Measurements from ENCODE around the gene UFM1. TPM values are rescaled to one million over a fixed set of nuclear protein-coding genes. Genes with fewer than 3 reads are reported as not detected.
A peak's percentile ranks its signal among the peaks of the same experiment; 100 is the strongest.

Gene UFM1
- total and polyA plus RNA-seq, 2 donors (not counting 1 experiment from before 2014, with no cell fraction given), result 83.6 to 98.3 TPM

DNA sequence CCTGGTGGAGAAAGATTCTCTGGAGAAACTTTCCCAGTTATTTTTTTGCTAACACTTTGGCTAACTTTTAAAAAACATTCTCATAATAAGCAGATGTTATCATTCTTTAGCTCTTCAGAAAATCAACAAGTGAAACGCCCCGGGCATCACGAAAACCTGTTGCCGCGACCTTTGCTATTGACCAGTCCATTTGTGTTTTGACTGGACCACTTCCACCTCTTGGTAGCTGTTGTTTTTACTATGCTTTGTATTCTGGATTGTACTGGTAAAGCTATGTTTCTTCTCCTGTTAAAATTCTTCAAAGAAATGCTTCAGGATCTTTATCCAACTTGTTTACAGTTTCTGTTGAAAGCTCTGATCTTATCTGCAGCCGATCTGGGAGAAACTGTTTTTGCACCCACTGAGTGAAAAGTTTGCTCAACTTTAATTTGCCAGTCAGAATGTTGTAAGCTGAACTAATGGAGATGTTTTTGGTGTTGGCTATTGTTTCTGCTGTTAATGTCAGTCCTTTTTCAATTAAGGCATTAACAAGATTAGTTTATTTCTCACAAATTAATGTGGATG lies 23.3 kb downstream of the UFM1 start:
- no peaks in the 10 kb centered on the region for H3K36me3 ChIP-seq (ENCODE audit: control insufficient read depth, insufficient read depth, low read length)
- no peaks in the 10 kb centered on the region for H3K27me3 ChIP-seq (ENCODE audit: control insufficient read depth, insufficient read depth, low read length)
- no peaks in the 10 kb centered on the region for H3K79me2 ChIP-seq (ENCODE audit: control insufficient read depth, insufficient read depth, low read length)
- H3K9ac ChIP-seq (ENCODE audit: insufficient read depth, low read length), result no peak overlapping the region
- no peak overlapping the region for H3K27ac ChIP-seq (ENCODE audit: insufficient read depth, low read length)
- no peaks in the 10 kb centered on the region for H3K9me3 ChIP-seq (ENCODE audit: control insufficient read depth, insufficient read depth, low read depth, low read length)
- no peak overlapping the region for H2AFZ ChIP-seq (ENCODE audit: low read length)
- DNase-seq (ENCODE audit: low read depth in 2 of 2), result no peak
- no peaks in the 10 kb centered on the region for H3K4me1 ChIP-seq (ENCODE audit: control insufficient read depth, extremely low read depth, insufficient read depth, low read length)
- H3K4me2 ChIP-seq (ENCODE audit: extremely low read depth, insufficient read depth, low read length), result no peak overlapping the region
- TF ChIP-seq EZH2 (IDR thresholded peaks at IDR 0.05; ENCODE audit: low read length, missing control alignments), result no peak
- no peak for TF ChIP-seq CTCF (conservative IDR thresholded peaks at IDR 0.05 in 1 of 2, IDR thresholded peaks at IDR 0.05 in 1 of 2; ENCODE audit: low read depth in 1 of 2, low read length in 2 of 2)
- H3K4me3 ChIP-seq (replicated peaks in 1 of 4; ENCODE audit: control extremely low read depth in 1 of 4, insufficient read depth in 1 of 4, low read depth in 3 of 4, low read length in 4 of 4), result no peak overlapping the region
- no peaks in the 10 kb centered on the region for H4K20me1 ChIP-seq (ENCODE audit: control insufficient read depth, extremely low read depth, insufficient read depth, low read length)

DNA sequence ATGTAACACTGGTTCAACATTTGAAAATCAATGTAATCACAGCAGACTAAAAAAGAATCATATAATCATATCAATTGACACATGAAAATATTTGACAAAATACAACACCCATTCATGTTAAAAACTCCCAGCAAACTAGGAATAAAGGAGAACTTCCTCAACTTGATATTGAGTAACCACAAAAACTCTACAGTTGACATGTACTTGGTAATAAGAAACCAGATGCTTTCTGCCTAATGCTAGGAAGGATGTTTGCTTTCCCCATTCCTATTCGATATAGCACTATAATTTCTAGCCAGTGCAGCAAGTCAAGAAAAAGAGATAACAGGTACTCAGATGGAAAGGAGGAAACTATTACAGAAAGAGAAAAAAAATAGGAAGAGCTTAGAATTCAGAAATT lies 26.9 kb downstream of the UFM1 start:
- Histone ChIP-seq H3K9ac (ENCODE audit: insufficient read depth, low read length) (no peak overlapping the region), H3K79me2 (ENCODE audit: control insufficient read depth, insufficient read depth, low read length) (no peaks in the 10 kb centered on the region), H4K20me1 (ENCODE audit: control insufficient read depth, extremely low read depth, insufficient read depth, low read length) (no peaks in the 10 kb centered on the region), H3K4me2 (ENCODE audit: extremely low read depth, insufficient read depth, low read length) (no peak overlapping the region), H3K27ac (ENCODE audit: insufficient read depth, low read length) (no peak overlapping the region), H3K9me3 (ENCODE audit: control insufficient read depth, insufficient read depth, low read depth, low read length) (no peaks in the 10 kb centered on the region), H3K36me3 (ENCODE audit: control insufficient read depth, insufficient read depth, low read length) (no peaks in the 10 kb centered on the region), H2AFZ (ENCODE audit: low read length) (no peak overlapping the region), H3K4me1 (ENCODE audit: control insufficient read depth, extremely low read depth, insufficient read depth, low read length) (no peaks in the 10 kb centered on the region), H3K27me3 (ENCODE audit: control insufficient read depth, insufficient read depth, low read length) (no peaks in the 10 kb centered on the region), H3K4me3 (replicated peaks in 1 of 4; ENCODE audit: control extremely low read depth in 1 of 4, insufficient read depth in 1 of 4, low read depth in 3 of 4, low read length in 4 of 4) (no peak overlapping the region)
- no peak for DNase-seq (ENCODE audit: low read depth in 2 of 2)
- TF ChIP-seq EZH2 (IDR thresholded peaks at IDR 0.05; ENCODE audit: low read length, missing control alignments) (no peak), CTCF (conservative IDR thresholded peaks at IDR 0.05 in 1 of 2, IDR thresholded peaks at IDR 0.05 in 1 of 2; ENCODE audit: low read depth in 1 of 2, low read length in 2 of 2) (no peak)

- TF ChIP-seq CTCF (conservative IDR thresholded peaks at IDR 0.05 in 1 of 2, IDR thresholded peaks at IDR 0.05 in 1 of 2; ENCODE audit: low read depth in 1 of 2, low read length in 2 of 2) (no peak), EZH2 (IDR thresholded peaks at IDR 0.05; ENCODE audit: low read length, missing control alignments) (no peak)
- peak in 1 of 2 donors; percentile 34 for DNase-seq (ENCODE audit: low read depth in 2 of 2)
Observed at GRCh38 chr13:38381890-38382289, 32.2 kb downstream of the UFM1 start.

More at GRCh38 chr13:38381890-38382289, 32.2 kb downstream of the UFM1 start:
- no peaks in the 10 kb centered on the region for H3K4me1 ChIP-seq (ENCODE audit: control insufficient read depth, extremely low read depth, insufficient read depth, low read length)
- no peaks in the 10 kb centered on the region for H4K20me1 ChIP-seq (ENCODE audit: control insufficient read depth, extremely low read depth, insufficient read depth, low read length)
- no peaks in the 10 kb centered on the region for H3K79me2 ChIP-seq (ENCODE audit: control insufficient read depth, insufficient read depth, low read length)
- no peak overlapping the region for H3K27ac ChIP-seq (ENCODE audit: insufficient read depth, low read length)
- no peaks in the 10 kb centered on the region for H3K36me3 ChIP-seq (ENCODE audit: control insufficient read depth, insufficient read depth, low read length)
- H2AFZ ChIP-seq (ENCODE audit: low read length), result no peak overlapping the region
- H3K9me3 ChIP-seq (ENCODE audit: control insufficient read depth, insufficient read depth, low read depth, low read length), result no peaks in the 10 kb centered on the region
- H3K27me3 ChIP-seq (ENCODE audit: control insufficient read depth, insufficient read depth, low read length), result no peaks in the 10 kb centered on the region
- no peak overlapping the region for H3K4me2 ChIP-seq (ENCODE audit: extremely low read depth, insufficient read depth, low read length)
- no peak overlapping the region for H3K9ac ChIP-seq (ENCODE audit: insufficient read depth, low read length)
- H3K4me3 ChIP-seq (replicated peaks in 1 of 4; ENCODE audit: control extremely low read depth in 1 of 4, insufficient read depth in 1 of 4, low read depth in 3 of 4, low read length in 4 of 4), result no peak overlapping the region

Measured in fibroblast of lung (primary cell).